Activated T-helper 17 cell treated with anti-CD3 and anti-CD28 coated beads, Interleukin-2, amount 50 U/mL, for 72 hours (primary cell): ENCODE data around the gene COQ10A. TPM values are rescaled to one million over a fixed set of nuclear protein-coding genes. Genes with fewer than 3 reads are reported as not detected.

ENCODE experiments used
- ATAC-seq: fragments of 150-1000 bp; cut with Tn5 transposase; replicated peaks from 2 replicates; pipeline ENCODE4 v1.10.0; 2021; ENCODE audit warnings: mild to moderate bottlenecking, moderate library complexity
- H3K27ac Mint-ChIP-seq: one replicate; pipeline ENCODE4 v1.8.0; 2022; ENCODE audit warnings: mixed read lengths
- H3K27me3 Mint-ChIP-seq: one replicate; pipeline ENCODE4 v1.8.0; 2022; ENCODE audit warnings: mixed read lengths
- H3K36me3 Mint-ChIP-seq: one replicate; pipeline ENCODE4 v1.8.0; 2022; ENCODE audit warnings: low read depth, mild to moderate bottlenecking, mixed read lengths
- H3K4me1 Mint-ChIP-seq: one replicate; pipeline ENCODE4 v1.8.0; 2022; ENCODE audit warnings: mixed read lengths
- H3K4me3 Mint-ChIP-seq: one replicate; pipeline ENCODE4 v1.8.0; 2022; ENCODE audit warnings: mild to moderate bottlenecking, mixed read lengths
- H3K9me3 Mint-ChIP-seq: one replicate; pipeline ENCODE4 v1.8.0; 2022; ENCODE audit warnings: mixed read lengths
- total RNA-seq, 2 donors: library from RNA; stranded (reverse); gene quantifications; one replicate each; pipeline ENCODE4 v1.2.3, GENCODE V29; 2022

The COQ10A gene
- total RNA-seq, 2 donors from 2014 or later = 5.3 to 9.7 TPM

DNA sequence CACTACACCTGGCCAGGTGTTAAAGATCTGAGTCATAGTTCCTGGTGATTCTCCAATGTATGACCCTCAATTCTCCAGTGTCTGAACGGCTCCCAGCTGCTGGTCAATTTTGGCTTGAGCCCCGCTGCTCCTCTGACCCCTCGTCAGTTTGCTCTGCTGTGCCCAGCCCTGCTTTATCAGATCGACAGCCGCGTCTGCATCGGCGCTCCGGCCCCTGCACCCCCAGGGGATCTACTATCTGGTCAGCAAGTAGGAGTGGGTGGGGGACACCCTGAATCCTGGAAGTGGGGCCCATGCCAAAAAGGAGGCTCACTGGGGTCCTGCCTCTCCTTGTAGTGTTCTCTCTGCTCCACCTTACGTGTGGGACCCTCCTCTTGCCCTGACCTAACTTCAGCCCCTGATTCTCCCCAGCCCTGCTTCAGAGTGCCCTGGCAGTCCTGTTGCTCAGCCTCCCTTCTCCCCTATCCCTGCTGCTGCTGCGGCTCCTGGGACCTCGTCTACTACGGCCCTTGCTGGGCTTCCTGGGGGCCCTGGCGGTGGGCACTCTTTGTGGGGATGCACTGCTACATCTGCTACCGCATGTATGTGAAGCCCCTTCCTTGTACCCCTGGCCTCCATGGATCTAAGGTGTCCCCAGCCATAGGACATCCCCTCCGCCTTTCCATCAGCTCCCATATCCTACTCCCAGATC is 31.9 kb upstream of the COQ10A start:
- no peak overlapping the region for H3K27ac Mint-ChIP-seq
- no peak for ATAC-seq
- H3K9me3 Mint-ChIP-seq = no peaks in the 10 kb centered on the region
- no peaks in the 10 kb centered on the region for H3K4me1 Mint-ChIP-seq
- H3K27me3 Mint-ChIP-seq = no peaks in the 10 kb centered on the region
- no peak overlapping the region for H3K4me3 Mint-ChIP-seq
- H3K36me3 Mint-ChIP-seq = no peaks in the 10 kb centered on the region

DNA sequence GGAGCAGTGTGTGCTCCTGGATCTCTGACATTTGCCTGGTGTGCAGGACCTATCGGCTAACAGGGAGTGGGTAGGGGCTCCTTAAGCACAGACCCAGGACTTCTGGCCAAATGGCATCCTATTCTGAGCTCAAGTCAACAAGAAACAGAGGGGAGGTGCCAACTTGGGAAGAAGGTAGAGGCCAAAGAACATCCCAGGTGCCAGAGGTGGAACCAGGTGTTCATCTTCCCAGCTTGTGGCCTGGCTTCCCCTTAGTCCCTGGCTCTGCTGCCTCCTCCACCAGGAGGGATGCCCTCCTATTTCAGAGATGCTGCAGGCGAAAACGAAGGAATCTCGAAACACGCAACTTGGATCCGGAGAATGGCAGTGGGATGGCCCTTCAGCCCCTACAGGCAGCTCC is 30.7 kb upstream of the COQ10A start:
- H3K4me3 Mint-ChIP-seq = no peak overlapping the region
- peaks cover 7% of the 10 kb centered on the region for H3K36me3 Mint-ChIP-seq
- no peaks in the 10 kb centered on the region for H3K27me3 Mint-ChIP-seq
- no peaks in the 10 kb centered on the region for H3K9me3 Mint-ChIP-seq
- H3K27ac Mint-ChIP-seq = no peak overlapping the region
- no peak for ATAC-seq
- H3K4me1 Mint-ChIP-seq = no peaks in the 10 kb centered on the region

DNA sequence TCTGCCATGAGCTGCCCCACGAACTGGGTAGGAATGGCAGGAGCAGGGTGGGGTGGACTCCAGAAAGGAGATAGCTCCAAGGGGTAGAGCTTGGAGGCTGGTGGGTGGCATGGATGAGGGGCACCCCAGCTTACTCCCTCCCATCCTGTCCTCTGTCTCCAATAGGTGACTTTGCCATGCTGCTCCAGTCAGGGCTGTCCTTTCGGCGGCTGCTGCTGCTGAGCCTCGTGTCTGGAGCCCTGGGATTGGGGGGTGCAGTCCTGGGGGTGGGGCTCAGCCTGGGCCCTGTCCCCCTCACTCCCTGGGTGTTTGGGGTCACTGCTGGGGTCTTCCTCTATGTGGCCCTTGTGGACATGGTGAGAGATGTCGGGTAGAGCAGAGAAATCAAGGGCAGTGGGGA is 29.8 kb upstream of the COQ10A start:
- H3K36me3 Mint-ChIP-seq = peaks cover 15% of the 10 kb centered on the region
- H3K4me3 Mint-ChIP-seq = no peak overlapping the region
- no peak overlapping the region for H3K27ac Mint-ChIP-seq
- no peaks in the 10 kb centered on the region for H3K27me3 Mint-ChIP-seq
- no peaks in the 10 kb centered on the region for H3K4me1 Mint-ChIP-seq
- ATAC-seq = no peak
- no peaks in the 10 kb centered on the region for H3K9me3 Mint-ChIP-seq

DNA sequence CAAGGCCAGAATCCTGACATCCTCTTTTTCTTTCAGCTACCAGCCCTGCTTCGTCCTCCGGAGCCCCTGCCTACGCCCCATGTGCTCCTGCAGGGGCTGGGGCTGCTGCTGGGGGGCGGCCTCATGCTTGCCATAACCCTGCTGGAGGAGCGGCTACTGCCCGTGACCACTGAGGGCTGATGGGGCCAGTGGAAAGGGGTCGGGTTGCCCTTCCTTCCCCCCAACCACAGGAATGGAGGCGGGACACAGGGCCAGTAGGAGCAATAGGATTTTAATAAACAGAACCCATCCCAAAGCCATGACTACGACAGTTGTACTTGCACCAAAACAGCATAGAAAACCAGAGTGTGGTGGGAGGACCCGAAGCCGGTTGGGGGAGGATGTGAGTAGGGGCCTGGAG is 29.2 kb upstream of the COQ10A start:
- Mint-ChIP-seq H3K36me3 (peaks cover 21% of the 10 kb centered on the region), H3K27me3 (no peaks in the 10 kb centered on the region), H3K4me1 (no peaks in the 10 kb centered on the region), H3K4me3 (no peak overlapping the region), H3K27ac (no peak overlapping the region), H3K9me3 (no peaks in the 10 kb centered on the region)
- ATAC-seq = no peak

DNA sequence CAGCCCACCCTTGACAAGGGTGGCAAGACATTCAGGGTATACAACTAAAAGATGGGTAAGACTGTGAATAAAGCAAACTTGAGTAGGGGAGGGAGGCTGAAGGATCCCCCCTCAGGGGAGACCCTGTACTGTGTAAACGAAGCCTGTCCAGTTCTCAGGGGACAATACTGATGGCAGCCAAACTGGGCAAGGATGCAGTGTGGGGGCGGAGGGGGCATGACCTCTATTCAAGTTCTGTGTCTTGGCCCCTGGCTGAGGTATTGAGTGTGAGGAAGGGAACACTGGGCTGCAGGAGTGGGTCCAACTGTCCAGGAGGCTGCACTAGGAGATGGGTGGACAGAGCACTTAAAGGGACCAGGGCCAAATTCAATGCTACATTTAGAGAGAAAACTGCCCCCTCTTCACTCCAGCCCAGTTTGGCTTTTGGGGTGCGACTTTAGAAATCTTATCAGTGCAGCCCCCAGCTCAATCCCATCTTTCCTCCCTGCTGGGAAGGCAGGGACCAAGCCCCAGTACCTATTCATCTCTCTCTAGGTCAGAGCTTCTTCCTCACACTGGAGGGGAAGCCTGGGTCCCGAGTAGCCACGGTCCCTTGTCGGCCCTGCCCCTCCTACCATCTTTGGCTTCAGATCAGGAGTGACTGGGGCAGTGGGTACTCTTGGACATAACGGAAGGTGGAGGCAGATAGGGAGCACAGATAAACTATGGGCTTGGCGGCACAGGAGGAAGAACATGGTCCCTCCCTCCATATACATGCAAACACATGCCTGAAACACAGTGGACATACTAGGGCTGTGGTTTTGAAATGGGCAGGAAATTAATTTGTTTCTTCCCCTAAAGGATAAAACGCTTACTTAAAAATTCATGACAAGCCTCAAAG is 25.1 kb upstream of the COQ10A start:
- no peaks in the 10 kb centered on the region for H3K4me1 Mint-ChIP-seq
- no peaks in the 10 kb centered on the region for H3K27me3 Mint-ChIP-seq
- ATAC-seq = no peak
- peaks cover 59% of the 10 kb centered on the region for H3K36me3 Mint-ChIP-seq
- H3K9me3 Mint-ChIP-seq = no peaks in the 10 kb centered on the region
- H3K27ac Mint-ChIP-seq = peak overlapping the region; percentile 52
- H3K4me3 Mint-ChIP-seq = no peak overlapping the region

DNA sequence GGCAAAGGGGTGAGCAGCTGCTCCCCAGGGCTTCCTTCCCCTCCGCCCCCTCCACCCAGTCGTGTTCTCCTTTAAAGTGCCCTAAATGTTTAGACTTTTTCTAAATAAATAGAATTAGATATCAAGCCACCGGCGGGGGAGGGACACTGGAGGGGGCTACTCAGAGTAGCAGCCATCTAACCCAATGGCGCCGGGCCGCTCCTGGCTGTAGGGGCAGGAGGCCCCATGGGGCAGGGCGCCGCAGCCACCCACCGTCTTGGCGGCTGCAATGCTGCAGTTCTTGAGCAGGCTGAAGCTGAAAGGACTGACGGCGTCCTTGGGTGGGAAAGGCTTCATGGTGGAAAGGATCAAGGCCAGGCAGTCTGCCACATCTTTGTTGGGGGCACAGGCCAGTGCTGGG is 23.8 kb upstream of the COQ10A start:
- ATAC-seq = no peak
- H3K27ac Mint-ChIP-seq = peak overlapping the region; percentile 38

DNA sequence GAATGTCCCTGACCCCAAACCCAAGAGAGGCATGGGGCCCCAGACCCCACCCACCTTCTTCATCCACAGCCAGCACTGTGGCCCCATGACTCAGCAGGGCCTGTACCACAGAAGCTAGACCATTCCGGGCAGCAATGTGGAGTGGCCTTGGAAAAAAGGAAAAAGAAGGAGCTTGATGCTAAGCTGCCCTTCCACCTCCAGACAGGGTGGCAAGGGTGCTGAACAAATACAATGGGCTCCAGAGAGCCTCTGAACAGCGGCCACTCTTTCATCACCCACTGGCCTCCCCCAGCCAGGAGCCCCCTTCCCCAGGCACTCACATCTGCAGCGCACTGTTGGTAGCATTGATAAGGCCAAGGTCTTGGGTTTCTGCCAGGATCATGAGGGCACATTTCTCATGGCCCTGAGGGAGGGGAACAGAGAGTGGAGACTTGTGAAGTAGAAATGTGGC is 23.0 kb upstream of the COQ10A start:
- Mint-ChIP-seq H3K4me1 (no peaks in the 10 kb centered on the region), H3K9me3 (no peaks in the 10 kb centered on the region), H3K27ac (no peak overlapping the region), H3K36me3 (peaks cover 73% of the 10 kb centered on the region), H3K4me3 (no peak overlapping the region), H3K27me3 (no peaks in the 10 kb centered on the region)
- no peak for ATAC-seq

More for the DNA sequence above, 23.8 kb upstream of the COQ10A start:
- no peaks in the 10 kb centered on the region for H3K27me3 Mint-ChIP-seq
- H3K4me1 Mint-ChIP-seq = no peaks in the 10 kb centered on the region
- H3K36me3 Mint-ChIP-seq = peaks cover 71% of the 10 kb centered on the region
- H3K9me3 Mint-ChIP-seq = no peaks in the 10 kb centered on the region
- no peak overlapping the region for H3K4me3 Mint-ChIP-seq

DNA sequence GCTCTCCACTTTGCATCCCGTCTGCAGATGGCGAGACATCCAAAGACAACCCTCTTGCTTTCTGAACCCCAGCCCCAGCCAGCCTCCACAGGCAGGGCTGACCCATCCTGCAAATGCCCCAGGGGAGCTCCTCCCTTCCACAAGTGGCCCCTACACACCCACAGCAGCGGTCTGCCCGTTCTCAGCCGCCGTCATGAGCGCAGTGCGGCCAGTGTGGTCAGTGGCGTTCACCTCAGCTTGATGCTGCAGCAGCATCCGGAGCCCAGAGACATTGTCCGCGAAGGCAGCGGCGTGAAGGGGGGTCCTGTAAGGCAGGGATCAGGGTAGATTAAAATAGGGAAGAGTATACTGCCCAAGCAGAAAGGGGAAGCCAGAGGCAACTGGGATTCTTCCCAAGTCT is 22.2 kb upstream of the COQ10A start:
- ATAC-seq = no peak
- peaks cover 80% of the 10 kb centered on the region for H3K36me3 Mint-ChIP-seq
- H3K27me3 Mint-ChIP-seq = no peaks in the 10 kb centered on the region
- H3K4me1 Mint-ChIP-seq = no peaks in the 10 kb centered on the region
- H3K27ac Mint-ChIP-seq = no peak overlapping the region
- H3K9me3 Mint-ChIP-seq = no peaks in the 10 kb centered on the region
- H3K4me3 Mint-ChIP-seq = no peak overlapping the region

DNA sequence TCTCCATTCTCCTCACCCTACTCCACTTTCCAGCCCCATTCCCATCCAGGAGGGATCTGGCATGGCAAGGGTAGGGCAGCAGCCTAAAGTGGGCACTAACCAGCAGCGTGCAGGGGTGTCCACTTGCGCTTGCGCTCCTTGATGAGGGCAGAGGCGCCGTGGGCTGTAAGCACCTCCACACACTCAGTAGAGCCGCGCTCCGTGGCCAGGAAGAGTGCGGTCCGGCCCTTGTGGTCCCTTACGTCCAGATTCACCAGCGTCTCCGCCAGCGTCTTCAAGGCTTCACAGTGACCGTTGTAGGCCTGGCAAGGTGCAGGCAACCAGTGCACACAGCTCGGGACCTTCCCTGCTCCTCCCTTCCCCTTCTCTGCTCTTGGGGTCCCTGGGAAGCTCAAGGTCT is 18.8 kb upstream of the COQ10A start:
- no peak overlapping the region for H3K27ac Mint-ChIP-seq
- H3K4me1 Mint-ChIP-seq = no peaks in the 10 kb centered on the region
- no peak for ATAC-seq
- H3K4me3 Mint-ChIP-seq = no peak overlapping the region
- H3K9me3 Mint-ChIP-seq = no peaks in the 10 kb centered on the region
- peaks cover 75% of the 10 kb centered on the region for H3K36me3 Mint-ChIP-seq
- no peaks in the 10 kb centered on the region for H3K27me3 Mint-ChIP-seq

DNA sequence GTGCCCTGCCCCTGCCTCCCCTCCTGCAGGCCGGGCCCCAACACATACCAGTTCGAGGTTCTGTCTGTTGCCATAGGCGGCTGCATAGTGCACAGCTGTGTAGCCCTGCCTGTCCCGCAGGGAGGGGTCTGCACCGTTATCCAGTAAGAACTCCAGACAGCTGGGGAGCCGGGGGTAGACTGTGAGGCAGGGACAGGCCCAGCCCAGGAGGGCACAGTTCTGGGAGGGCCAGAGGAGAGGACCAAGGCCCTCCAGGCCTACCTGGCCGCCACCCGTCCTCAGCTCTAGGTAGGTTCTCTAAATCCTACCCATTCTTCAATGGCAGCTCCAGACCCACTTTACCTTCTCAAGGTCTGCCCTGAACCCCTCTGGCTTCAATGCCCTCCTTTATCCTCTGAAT is 18.0 kb upstream of the COQ10A start:
- Mint-ChIP-seq H3K27me3 (no peaks in the 10 kb centered on the region), H3K9me3 (no peaks in the 10 kb centered on the region), H3K36me3 (peaks cover 75% of the 10 kb centered on the region), H3K4me1 (no peaks in the 10 kb centered on the region), H3K27ac (no peak overlapping the region), H3K4me3 (no peak overlapping the region)
- no peak for ATAC-seq

DNA sequence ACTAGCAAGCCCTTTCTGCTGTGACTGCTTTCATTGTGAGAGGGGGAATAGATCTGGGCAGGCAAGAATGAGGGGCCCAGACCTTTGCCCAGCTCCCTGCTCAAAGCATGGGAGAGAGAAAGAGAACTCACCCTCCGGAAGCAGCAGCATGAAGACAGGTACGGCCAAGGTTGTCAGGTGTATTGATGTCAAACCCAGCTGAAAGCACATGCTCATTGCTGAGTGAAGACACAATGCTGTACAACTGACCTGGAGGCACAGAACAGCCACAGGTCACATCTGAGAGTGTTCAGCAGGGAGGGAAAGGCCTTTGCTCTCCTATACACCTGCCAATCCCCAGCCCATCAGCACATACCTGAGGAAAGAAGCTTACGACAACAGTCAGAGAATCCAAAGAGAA is 14.1 kb upstream of the COQ10A start:
- Mint-ChIP-seq H3K4me3 (no peak overlapping the region), H3K27me3 (no peaks in the 10 kb centered on the region), H3K36me3 (peaks cover 65% of the 10 kb centered on the region), H3K27ac (no peak overlapping the region), H3K9me3 (no peaks in the 10 kb centered on the region), H3K4me1 (peaks cover 5% of the 10 kb centered on the region)
- no peak for ATAC-seq

DNA sequence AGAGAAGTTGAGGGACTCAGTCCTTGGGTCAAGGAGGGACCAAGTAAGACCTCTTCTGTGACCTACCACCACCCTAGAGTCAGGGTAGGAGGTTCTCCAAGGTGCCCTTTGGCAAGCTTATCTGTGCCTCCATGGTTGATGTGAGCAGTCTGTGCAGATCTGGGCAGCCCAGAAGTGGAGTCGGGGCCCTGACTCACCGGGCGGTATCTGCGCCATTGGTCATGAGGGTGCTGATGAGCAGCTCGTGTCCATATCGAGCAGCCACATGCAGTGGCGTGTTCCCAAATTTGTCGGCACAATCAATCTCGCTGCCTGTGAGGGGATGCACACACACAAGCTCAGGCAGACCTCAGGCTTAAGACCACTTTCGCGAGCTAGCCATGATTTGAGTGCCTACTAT is 13.7 kb upstream of the COQ10A start:
- no peak for ATAC-seq
- H3K27me3 Mint-ChIP-seq = no peaks in the 10 kb centered on the region
- H3K36me3 Mint-ChIP-seq = peaks cover 63% of the 10 kb centered on the region
- H3K4me3 Mint-ChIP-seq = no peak overlapping the region
- H3K27ac Mint-ChIP-seq = no peak overlapping the region
- H3K9me3 Mint-ChIP-seq = no peaks in the 10 kb centered on the region
- peaks cover 5% of the 10 kb centered on the region for H3K4me1 Mint-ChIP-seq

DNA sequence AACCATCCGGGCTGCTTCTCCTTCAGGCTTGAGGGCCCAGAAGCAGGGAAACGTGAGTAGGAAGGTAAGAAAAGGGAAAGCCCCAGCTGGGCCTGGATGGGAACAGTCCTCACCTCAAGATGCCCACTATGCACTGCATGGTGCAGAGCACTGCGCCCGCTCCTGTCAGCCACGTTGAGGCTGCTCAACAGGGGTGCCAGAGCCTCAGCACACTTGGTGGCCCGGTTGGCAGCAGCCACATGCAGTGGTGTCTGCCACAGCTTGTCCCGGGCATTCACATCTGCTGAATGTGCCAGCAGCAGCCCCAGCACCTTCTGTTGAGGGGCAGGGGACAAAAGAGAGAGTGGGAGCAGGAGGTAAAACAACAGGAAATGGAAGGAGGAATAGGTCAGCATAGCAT is 11.1 kb upstream of the COQ10A start:
- Mint-ChIP-seq H3K36me3 (peaks cover 55% of the 10 kb centered on the region), H3K27me3 (no peaks in the 10 kb centered on the region), H3K4me3 (no peak overlapping the region), H3K4me1 (peaks cover 11% of the 10 kb centered on the region), H3K9me3 (no peaks in the 10 kb centered on the region), H3K27ac (peak overlapping the region; percentile 4)
- no peak for ATAC-seq

DNA sequence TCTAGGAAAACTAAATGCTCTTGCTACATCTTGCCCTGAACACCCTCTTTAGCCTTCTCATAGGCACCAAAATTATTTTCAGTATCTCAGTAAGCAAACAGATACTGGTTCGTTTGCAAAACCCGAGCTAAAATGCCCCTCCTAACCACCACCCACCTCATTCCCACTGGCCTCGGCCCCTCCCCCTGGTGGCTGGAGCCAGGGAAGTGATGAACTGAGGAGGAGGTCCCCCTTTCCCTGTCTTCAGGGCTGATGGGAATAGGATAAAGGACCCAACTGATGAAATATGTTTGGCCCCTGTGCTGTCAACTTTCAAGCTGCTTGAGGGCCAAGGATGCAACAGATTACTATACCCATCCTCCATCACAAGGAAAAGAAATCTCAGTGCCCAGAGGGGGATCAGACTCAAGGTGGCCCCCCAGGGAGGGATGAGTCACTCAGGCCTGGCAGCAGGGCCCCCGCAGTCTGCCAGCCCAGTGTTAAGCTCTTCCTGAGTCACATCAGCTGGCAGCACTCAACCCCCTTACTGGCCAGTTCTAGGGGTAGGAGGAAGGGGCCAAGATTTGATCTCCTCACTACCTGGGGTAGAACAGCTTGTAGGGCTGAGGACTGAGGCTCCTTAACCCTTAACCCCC is 10.3 kb upstream of the COQ10A start:
- peaks cover 49% of the 10 kb centered on the region for H3K36me3 Mint-ChIP-seq
- H3K4me3 Mint-ChIP-seq = peak overlapping the region; percentile 81
- H3K4me1 Mint-ChIP-seq = peaks cover 11% of the 10 kb centered on the region
- ATAC-seq = no peak
- no peaks in the 10 kb centered on the region for H3K9me3 Mint-ChIP-seq
- H3K27ac Mint-ChIP-seq = peak overlapping the region; percentile 69
- no peaks in the 10 kb centered on the region for H3K27me3 Mint-ChIP-seq

DNA sequence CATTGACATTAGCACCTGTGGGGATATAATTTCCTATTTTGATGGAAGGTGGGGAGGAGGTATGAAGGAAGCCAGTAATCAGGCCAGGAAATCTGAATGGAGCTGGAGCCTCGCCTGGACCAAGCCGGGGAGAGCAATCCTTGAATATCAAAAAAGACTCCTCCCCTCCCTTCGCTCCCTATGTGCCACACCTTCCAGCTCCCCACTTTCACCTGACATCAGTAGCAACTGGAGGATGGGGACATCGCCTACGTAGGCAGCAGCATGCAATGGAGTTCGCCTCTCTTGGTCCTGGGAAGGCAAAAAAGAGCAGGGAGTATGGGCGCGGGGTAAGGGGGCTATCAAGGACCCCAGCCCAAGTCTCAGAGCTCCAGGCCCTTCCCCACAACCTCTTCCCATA is 9.7 kb upstream of the COQ10A start:
- ATAC-seq = no peak
- Mint-ChIP-seq H3K9me3 (no peaks in the 10 kb centered on the region), H3K4me1 (peaks cover 11% of the 10 kb centered on the region), H3K27me3 (no peaks in the 10 kb centered on the region), H3K27ac (peak overlapping the region; percentile 69), H3K36me3 (peaks cover 43% of the 10 kb centered on the region), H3K4me3 (peak overlapping the region; percentile 81)
